ENCODE results near the gene SGTA. TPM values are rescaled to one million over a fixed set of nuclear protein-coding genes. Genes with fewer than 3 reads are reported as not detected.

Gene SGTA
- total RNA-seq, 1 donor from 2014 or later: 64.4 TPM

GRCh38 chr19:2798158-2798685 lies 15.1 kb upstream of the SGTA start:
- H3K4me1 Mint-ChIP-seq (ENCODE audit: unreplicated experiment): no peaks in the 10 kb centered on the region
- H3K27me3 Mint-ChIP-seq: no peaks in the 10 kb centered on the region
- no peaks in the 10 kb centered on the region for H3K9me3 Mint-ChIP-seq
- H3K27ac Mint-ChIP-seq: no peak overlapping the region
- DNase-seq (ENCODE audit: extremely low spot score, unreplicated experiment): no peak
- no peak for TF ChIP-seq CTCF (conservative IDR thresholded peaks at IDR 0.05)
- peaks cover 9% of the 10 kb centered on the region for H3K36me3 Mint-ChIP-seq
- H3K4me3 Mint-ChIP-seq: no peak overlapping the region

GRCh38 chr19:2797280-2797679 lies 14.2 kb upstream of the SGTA start:
- H3K27me3 Mint-ChIP-seq: no peaks in the 10 kb centered on the region
- TF ChIP-seq CTCF (conservative IDR thresholded peaks at IDR 0.05): no peak
- H3K9me3 Mint-ChIP-seq: no peaks in the 10 kb centered on the region
- H3K27ac Mint-ChIP-seq: no peak overlapping the region
- no peak for DNase-seq (ENCODE audit: extremely low spot score, unreplicated experiment)
- peaks cover 3% of the 10 kb centered on the region for H3K36me3 Mint-ChIP-seq
- no peaks in the 10 kb centered on the region for H3K4me1 Mint-ChIP-seq (ENCODE audit: unreplicated experiment)
- no peak overlapping the region for H3K4me3 Mint-ChIP-seq

GRCh38 chr19:2796659-2797266 lies 13.7 kb upstream of the SGTA start:
- Mint-ChIP-seq H3K4me1 (ENCODE audit: unreplicated experiment) (no peaks in the 10 kb centered on the region), H3K9me3 (no peaks in the 10 kb centered on the region), H3K27me3 (no peaks in the 10 kb centered on the region), H3K36me3 (peaks cover 3% of the 10 kb centered on the region), H3K27ac (no peak overlapping the region), H3K4me3 (no peak overlapping the region)
- DNase-seq (ENCODE audit: extremely low spot score, unreplicated experiment): no peak
- no peak for TF ChIP-seq CTCF (conservative IDR thresholded peaks at IDR 0.05)

- Mint-ChIP-seq H3K9me3 (no peaks in the 10 kb centered on the region), H3K4me3 (no peak overlapping the region), H3K27ac (no peak overlapping the region), H3K4me1 (ENCODE audit: unreplicated experiment) (no peaks in the 10 kb centered on the region), H3K27me3 (no peaks in the 10 kb centered on the region), H3K36me3 (peaks cover 3% of the 10 kb centered on the region)
- no peak for TF ChIP-seq CTCF (conservative IDR thresholded peaks at IDR 0.05)
- no peak for DNase-seq (ENCODE audit: extremely low spot score, unreplicated experiment)
Observed at GRCh38 chr19:2795827-2796658, 13.0 kb upstream of the SGTA start.

- H3K27me3 Mint-ChIP-seq: no peaks in the 10 kb centered on the region
- H3K4me3 Mint-ChIP-seq: no peak overlapping the region
- no peak for DNase-seq (ENCODE audit: extremely low spot score, unreplicated experiment)
- H3K36me3 Mint-ChIP-seq: no peaks in the 10 kb centered on the region
- no peak for TF ChIP-seq CTCF (conservative IDR thresholded peaks at IDR 0.05)
- no peaks in the 10 kb centered on the region for H3K9me3 Mint-ChIP-seq
- no peak overlapping the region for H3K27ac Mint-ChIP-seq
- no peaks in the 10 kb centered on the region for H3K4me1 Mint-ChIP-seq (ENCODE audit: unreplicated experiment)
Observed at GRCh38 chr19:2793577-2793976, 10.5 kb upstream of the SGTA start.
